ENCODE results near the gene KCND3. TPM values are rescaled to one million over a fixed set of nuclear protein-coding genes. Genes with fewer than 3 reads are reported as not detected.

The KCND3 gene
- total and polyA plus RNA-seq, 2 of the 4 experiments (the other 2 are of a cell fraction) = under 0.01 to 0.03 TPM

DNA sequence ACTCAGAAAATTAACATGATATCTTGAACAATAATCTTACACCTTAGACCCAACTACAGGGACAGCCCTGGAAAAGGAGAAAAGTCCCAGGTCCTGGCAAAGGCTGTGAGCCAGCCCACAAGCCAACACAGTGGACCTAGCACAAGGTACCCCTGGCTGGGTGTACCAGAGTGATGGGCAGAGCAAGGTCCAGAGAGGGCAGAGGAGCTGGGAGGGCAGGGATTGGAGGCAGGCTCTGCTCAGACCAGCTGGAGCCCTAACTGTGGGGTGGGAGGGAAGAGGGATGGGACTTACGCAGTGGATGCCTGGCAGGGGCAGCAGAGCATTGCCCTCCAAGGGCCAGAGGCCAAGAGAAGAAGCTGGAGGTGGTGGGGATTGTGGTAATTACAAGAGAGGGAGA, 101.6 kb downstream of the KCND3 start:
- ATAC-seq (ENCODE audit: low read depth) (no peak), DNase-seq (no peak)
- Histone ChIP-seq H3K27ac (ENCODE audit: insufficient read depth, low read length) (no peak overlapping the region), H3K36me3 (ENCODE audit: control insufficient read depth, insufficient read depth, low read length) (no peaks in the 10 kb centered on the region), H3K79me1 (ENCODE audit: low read depth in 1 of 2, low read length in 2 of 2) (no peaks in the 10 kb centered on the region), H4K20me1 (ENCODE audit: insufficient read depth, low read length) (no peaks in the 10 kb centered on the region), H3K4me3 (ENCODE audit: insufficient read depth, low read depth, low read length) (no peak overlapping the region), H3K18ac (ENCODE audit: low read depth, low read length) (no peak overlapping the region), H4K91ac (ENCODE audit: insufficient read depth, low read depth, low read length) (no peak overlapping the region), H3K56ac (ENCODE audit: extremely low read depth, insufficient read depth, low read length) (no peak overlapping the region), H3K4ac (ENCODE audit: low read depth, low read length) (no peak overlapping the region), H3K9me1 (ENCODE audit: insufficient read depth, low read length) (no peaks in the 10 kb centered on the region; the same call in 1 of the 2 replicates), H4K5ac (ENCODE audit: low read depth, low read length) (no peak overlapping the region), H3K4me1 (ENCODE audit: control insufficient read depth, insufficient read depth, low read length) (peaks cover 2% of the 10 kb centered on the region; the same call in 1 of the 2 replicates), H4K8ac (ENCODE audit: low read depth in 2 of 2, low read length in 2 of 2) (no peak overlapping the region), H3K14ac (replicated peaks; ENCODE audit: low read depth, low read length) (no peak overlapping the region), H2BK120ac (ENCODE audit: low read depth, low read length) (no peak overlapping the region), H3K23ac (ENCODE audit: low read depth, low read length) (no peak overlapping the region), H3K27me3 (ENCODE audit: control insufficient read depth, insufficient read depth, low read length) (peaks cover 28% of the 10 kb centered on the region; the same call in 1 of the 2 replicates), H2AK5ac (ENCODE audit: low read depth, low read length) (no peak overlapping the region), H2AFZ (replicated peaks; ENCODE audit: low read length, poor library complexity) (no peak overlapping the region), H2AK9ac (replicated peaks; ENCODE audit: low read depth, low read length, poor library complexity) (no peak overlapping the region), H3K4me2 (ENCODE audit: low read depth, low read length) (no peak overlapping the region), H2BK20ac (ENCODE audit: low read depth, low read length) (no peak overlapping the region), H2BK15ac (ENCODE audit: low read depth, low read length) (no peak overlapping the region), H2BK5ac (ENCODE audit: low read depth, low read length, poor library complexity, severe bottlenecking) (no peak overlapping the region), H3K9me3 (ENCODE audit: control insufficient read depth, insufficient read depth, low read length) (no peaks in the 10 kb centered on the region), H3K9ac (ENCODE audit: low read depth, low read length) (no peak overlapping the region)
- no peak for TF ChIP-seq MAFK (IDR thresholded peaks at IDR 0.05; ENCODE audit: low read depth, low read length)
- TF ChIP-seq MXI1 (IDR thresholded peaks at IDR 0.05; ENCODE audit: borderline replicate concordance, low read depth, low read length) = no peak
- TF ChIP-seq NFE2L2 (IDR thresholded peaks at IDR 0.05; ENCODE audit: low read depth, low read length) = no peak
- no peak for TF ChIP-seq RFX5 (IDR thresholded peaks at IDR 0.05; ENCODE audit: low read depth, low read length)
- TF ChIP-seq, protein P1, sequence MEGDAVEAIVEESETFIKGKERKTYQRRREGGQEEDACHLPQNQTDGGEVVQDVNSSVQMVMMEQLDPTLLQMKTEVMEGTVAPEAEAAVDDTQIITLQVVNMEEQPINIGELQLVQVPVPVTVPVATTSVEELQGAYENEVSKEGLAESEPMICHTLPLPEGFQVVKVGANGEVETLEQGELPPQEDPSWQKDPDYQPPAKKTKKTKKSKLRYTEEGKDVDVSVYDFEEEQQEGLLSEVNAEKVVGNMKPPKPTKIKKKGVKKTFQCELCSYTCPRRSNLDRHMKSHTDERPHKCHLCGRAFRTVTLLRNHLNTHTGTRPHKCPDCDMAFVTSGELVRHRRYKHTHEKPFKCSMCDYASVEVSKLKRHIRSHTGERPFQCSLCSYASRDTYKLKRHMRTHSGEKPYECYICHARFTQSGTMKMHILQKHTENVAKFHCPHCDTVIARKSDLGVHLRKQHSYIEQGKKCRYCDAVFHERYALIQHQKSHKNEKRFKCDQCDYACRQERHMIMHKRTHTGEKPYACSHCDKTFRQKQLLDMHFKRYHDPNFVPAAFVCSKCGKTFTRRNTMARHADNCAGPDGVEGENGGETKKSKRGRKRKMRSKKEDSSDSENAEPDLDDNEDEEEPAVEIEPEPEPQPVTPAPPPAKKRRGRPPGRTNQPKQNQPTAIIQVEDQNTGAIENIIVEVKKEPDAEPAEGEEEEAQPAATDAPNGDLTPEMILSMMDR (conservative IDR thresholded peaks at IDR 0.05; ENCODE audit: low read depth, low read length) = no peak
- no peak for TF ChIP-seq CHD1 (IDR thresholded peaks at IDR 0.05; ENCODE audit: low read depth, low read length)
- no peak for TF ChIP-seq CEBPB (IDR thresholded peaks at IDR 0.05; ENCODE audit: low read depth, low read length)
- no peak for TF ChIP-seq BHLHE40 (IDR thresholded peaks at IDR 0.05; ENCODE audit: low read depth, low read length)
- no peak for TF ChIP-seq MAZ (IDR thresholded peaks at IDR 0.05; ENCODE audit: borderline replicate concordance, low read depth, low read length)
- no peak for TF ChIP-seq FOS (IDR thresholded peaks at IDR 0.05; ENCODE audit: low read depth, low read length)
- no peak for TF ChIP-seq POLR2A (IDR thresholded peaks at IDR 0.05; ENCODE audit: low read depth, low read length)
- TF ChIP-seq, protein P2, sequence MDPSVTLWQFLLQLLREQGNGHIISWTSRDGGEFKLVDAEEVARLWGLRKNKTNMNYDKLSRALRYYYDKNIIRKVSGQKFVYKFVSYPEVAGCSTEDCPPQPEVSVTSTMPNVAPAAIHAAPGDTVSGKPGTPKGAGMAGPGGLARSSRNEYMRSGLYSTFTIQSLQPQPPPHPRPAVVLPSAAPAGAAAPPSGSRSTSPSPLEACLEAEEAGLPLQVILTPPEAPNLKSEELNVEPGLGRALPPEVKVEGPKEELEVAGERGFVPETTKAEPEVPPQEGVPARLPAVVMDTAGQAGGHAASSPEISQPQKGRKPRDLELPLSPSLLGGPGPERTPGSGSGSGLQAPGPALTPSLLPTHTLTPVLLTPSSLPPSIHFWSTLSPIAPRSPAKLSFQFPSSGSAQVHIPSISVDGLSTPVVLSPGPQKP (IDR thresholded peaks at IDR 0.05; ENCODE audit: borderline replicate concordance, low read depth, low read length) = no peak
- no peak for TF ChIP-seq RCOR1 (IDR thresholded peaks at IDR 0.05; ENCODE audit: insufficient replicate concordance, low read length)
- TF ChIP-seq SMC3 (IDR thresholded peaks at IDR 0.05; ENCODE audit: low read depth, low read length) = no peak
- no peak for TF ChIP-seq RAD21 (IDR thresholded peaks at IDR 0.05; ENCODE audit: low read length)
- intact Hi-C loops (cut with micrococcal nuclease) (no loop called here), in situ Hi-C loops (cut with MboI; ENCODE audit: low sequenced_read_pairs) (no loop called here), dilution Hi-C loops (cut with HindIII; ENCODE audit: low sequenced_read_pairs, unreplicated experiment) (no loop called here)
- ChIA-PET POLR2A (ENCODE audit: unreplicated experiment) (no interaction called here), CTCF (no interaction called here)
- no CpG with 5 or more reads among the region's 1 CpG for WGBS, 2 experiments (ENCODE audit: extremely low coverage in 2 of 2, insufficient read length in 1 of 2)
- BruUV-seq (replicated peaks) = no TSS peak

All from IMR-90 (cell line).